Right cardiac atrium (tissue), 5 donors: ENCODE results near the gene C11orf98. TPM values are rescaled to one million over a fixed set of nuclear protein-coding genes. Genes with fewer than 3 reads are reported as not detected.
"Not testable (repeated sequence)": the region's sequence is repeated elsewhere in the genome, so short reads cannot be mapped to it uniquely, and the experiment has no call there.

ENCODE experiments used
- ATAC-seq, 2 donors: fragments of 200-7000 bp; cut with Tn5 transposase; one replicate each; pipeline versions ENCODE4 v1.8.0 to v1.9.1; 2020; ENCODE audit warnings: moderate library complexity in 2 of 2, mild to moderate bottlenecking in 1 of 2
- DNase-seq, 3 donors: peaks; one replicate each; pipeline ENCODE4 v3.0.0-alpha.2; 2020
- H3K27ac ChIP-seq: one replicate; pipeline ENCODE4 v1.5.1; 2013; ENCODE audit warnings: mild to moderate bottlenecking, low read length, control low read depth, moderate library complexity
- H3K27me3 ChIP-seq: one replicate; pipeline ENCODE4 v1.6.1; 2013; ENCODE audit not compliant: control insufficient read depth, insufficient read depth
- H3K4me1 ChIP-seq: one replicate; pipeline ENCODE4 v1.6.1; 2013; ENCODE audit warnings: low read length; ENCODE audit not compliant: control insufficient read depth, insufficient read depth
- H3K4me3 ChIP-seq: one replicate; pipeline ENCODE4 v1.5.1; 2013; ENCODE audit warnings: low read length, control low read depth
- H3K9me3 ChIP-seq: one replicate; pipeline ENCODE4 v1.6.1; 2013; ENCODE audit warnings: low read length; ENCODE audit not compliant: control insufficient read depth
- WGBS: extraction: QIAGEN DNeasy Blood & Tissue Kit; methylation state at CpG from one replicate; pipeline ENCODE4 v1.1.7; 2013; 5-methylcytosine and 5-hydroxymethylcytosine counted together
- intact Hi-C, 4 donors: fragments of 100-400 bp; cut with DNase I; formaldehyde crosslinking; loops; one replicate each; pipeline versions ENCODE4 v1.11.0 to v1.14.0; 2022 to 2023
- polyA plus RNA-seq: library from polyadenylated mRNA; stranded (reverse); fragments of 200-250 nt; gene quantifications from one replicate; pipeline ENCODE4 v1.2.3, GENCODE V29; 2013
- total RNA-seq, 4 donors: library from RNA; stranded (reverse); fragmentation: NEBNext Ultra II Directional; extraction: Animal tissue kit (Norgen Biotek cat#: 25700); gene quantifications; one replicate each; pipeline ENCODE4 v1.2.1, GENCODE V29; 2021
- donor health status: healthy with polysubstance abuse.
- donor health status: DM: no; HTN: yes; CAD: no.
- donor health status: DM: no; HTN: no; CAD: no.
- donor health status: DM: no; HTN: yes; CAD: no; lungs with severe emphysema.
- donor health status: DM: yes; HTN: yes; CAD: no.

The C11orf98 gene
- total and polyA plus RNA-seq, 5 donors: 30.6 to 79.7 (median 36.5) TPM

- 93% methylated on average over 7 of the region's 7 CpGs for whole genome bisulfite sequencing
Observed at GRCh38 chr11:62682518-62682917, 17.5 kb upstream of the C11orf98 start.

DNA sequence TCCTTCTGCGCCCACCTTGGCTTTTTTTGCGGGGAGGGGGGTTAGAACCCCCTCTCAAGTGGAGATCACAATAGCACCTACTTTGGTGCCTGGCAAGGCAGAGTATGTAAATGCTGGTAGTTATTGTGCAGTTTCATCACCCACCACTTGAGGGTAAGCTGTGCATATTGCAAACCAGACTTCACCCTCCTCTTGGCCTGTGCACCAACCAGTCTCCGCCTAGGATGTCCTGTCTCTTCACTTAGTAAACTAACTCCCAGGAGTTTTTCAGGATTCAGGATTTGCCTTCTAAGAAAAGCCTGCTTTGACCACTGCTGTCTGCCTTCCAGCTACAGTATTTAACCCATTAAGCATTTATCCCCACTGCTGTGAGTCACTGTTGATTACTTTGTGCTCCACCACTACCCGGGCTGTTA, 15.8 kb upstream of the C11orf98 start:
- 43% methylated on average over 4 of the region's 4 CpGs for WGBS

More at GRCh38 chr11:62682518-62682917, 17.5 kb upstream of the C11orf98 start:
- no peak for DNase-seq
- no peak overlapping the region for H3K4me3 ChIP-seq
- H3K27me3 ChIP-seq: no peaks in the 10 kb centered on the region
- no peaks in the 10 kb centered on the region for H3K9me3 ChIP-seq
- ATAC-seq: no peak
- H3K4me1 ChIP-seq: peaks cover 3% of the 10 kb centered on the region
- intact Hi-C loops: no loop called here
- H3K27ac ChIP-seq: no peak overlapping the region

DNA sequence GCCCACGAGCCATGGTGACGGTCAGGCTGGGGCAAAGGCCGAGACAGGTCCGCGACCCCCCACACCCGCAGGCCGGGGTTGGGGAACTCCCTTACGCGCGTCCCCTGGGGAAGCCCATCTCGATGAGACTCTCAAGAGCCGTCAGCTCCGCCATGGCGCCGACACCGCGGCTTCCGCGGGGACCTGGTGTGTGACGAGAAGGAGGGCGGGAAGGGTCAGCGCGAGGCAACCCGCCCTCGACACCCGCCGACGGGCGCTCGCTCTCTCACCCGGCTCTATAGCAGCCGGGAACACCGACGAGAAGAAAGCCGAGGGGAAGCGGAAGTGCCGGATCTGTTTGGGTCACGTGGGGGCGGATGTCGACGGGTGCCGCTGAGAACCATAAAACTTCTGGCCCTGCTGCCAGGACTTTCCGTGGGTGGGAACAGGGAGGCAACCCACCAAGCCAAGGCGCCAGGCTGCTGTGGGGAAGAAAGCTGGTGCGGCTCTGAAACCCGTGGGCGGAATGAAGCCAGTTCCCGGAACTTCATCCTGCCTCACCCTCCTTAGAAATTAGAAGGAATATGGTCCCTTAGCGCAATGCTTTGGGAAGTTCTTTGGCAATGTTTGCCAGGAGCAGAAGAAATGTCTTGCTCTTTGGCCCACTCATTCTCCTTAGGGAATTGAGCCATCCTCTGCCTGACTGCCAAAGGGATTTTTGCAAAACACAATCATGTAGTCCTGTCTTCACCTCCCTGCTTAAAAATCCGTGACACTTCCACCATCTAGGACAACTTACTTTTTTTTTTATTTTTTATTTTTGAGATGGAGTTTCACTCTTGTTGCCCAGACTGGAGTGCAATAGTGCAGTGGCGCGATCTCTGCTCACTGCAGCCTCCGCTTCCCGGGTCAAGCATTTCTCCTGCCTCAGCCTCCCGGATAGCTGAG, 14.0 kb upstream of the C11orf98 start, which contains the start of gene UBXN1:
UBXN1 (minus strand) TSS at position 304 of the 927 bp plus-strand sequence; CDS start at position 154, 150 bp downstream.
- H3K27me3 ChIP-seq: no peaks in the 10 kb centered on the region
- peak within 1 kb of the TSS; percentile 85 for H3K4me3 ChIP-seq
- H3K4me1 ChIP-seq: peaks cover 3% of the 10 kb centered on the region
- 5% methylated on average over 55 of the region's 55 CpGs for WGBS
- H3K9me3 ChIP-seq: no peaks in the 10 kb centered on the region
- intact Hi-C loops: no loop called here
- peak; percentile 96 to 97 (median 96) for DNase-seq
- peak; percentile 90 to 94 for ATAC-seq
- H3K27ac ChIP-seq: peak within 1 kb of the TSS; percentile 79

More for the DNA sequence above, 15.8 kb upstream of the C11orf98 start:
- no peaks in the 10 kb centered on the region for H3K9me3 ChIP-seq
- peak overlapping the region; percentile 8 for H3K27ac ChIP-seq
- H3K4me3 ChIP-seq: no peak overlapping the region
- H3K27me3 ChIP-seq: no peaks in the 10 kb centered on the region
- intact Hi-C loops: no loop called here
- ATAC-seq: peak; percentile 72 to 74
- H3K4me1 ChIP-seq: peaks cover 3% of the 10 kb centered on the region
- DNase-seq: peak in 1 of 3 donors; percentile 37

DNA sequence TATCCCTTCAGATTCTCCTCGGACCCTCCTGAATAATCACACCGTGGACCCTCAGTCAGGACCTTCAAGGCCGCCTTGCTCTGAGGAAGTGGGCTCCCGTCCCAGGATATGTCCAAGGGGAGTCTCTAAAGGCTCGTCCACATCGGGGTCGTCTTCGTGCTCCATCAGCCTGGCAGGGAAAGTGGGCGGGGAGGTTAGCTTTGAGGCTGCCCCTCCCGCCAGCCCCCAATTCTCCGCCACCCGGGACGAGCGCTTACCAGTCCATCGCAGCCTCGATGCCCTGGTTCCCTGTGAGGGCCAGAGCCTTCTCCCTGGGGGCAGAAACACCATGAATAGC, 13.4 kb upstream of the C11orf98 start:
- Histone ChIP-seq H3K4me3 (peak overlapping the region; percentile 85), H3K4me1 (peaks cover 3% of the 10 kb centered on the region), H3K27me3 (no peaks in the 10 kb centered on the region), H3K27ac (peak overlapping the region; percentile 79), H3K9me3 (no peaks in the 10 kb centered on the region)
- 3% methylated on average over 16 of the region's 16 CpGs for WGBS
- ATAC-seq (no peak), DNase-seq (no peak)
- intact Hi-C loops: no loop called here

GRCh38 chr11:62677714-62678113, 12.7 kb upstream of the C11orf98 start:
- no peak for ATAC-seq
- Histone ChIP-seq H3K27ac (no peak overlapping the region), H3K4me3 (peak overlapping the region; percentile 85), H3K27me3 (no peaks in the 10 kb centered on the region), H3K4me1 (peaks cover 3% of the 10 kb centered on the region), H3K9me3 (no peaks in the 10 kb centered on the region)
- intact Hi-C loops: no loop called here
- 74% methylated on average over 15 of the region's 15 CpGs for WGBS
- DNase-seq: no peak

- intact Hi-C loops: no loop called here
- no peak for DNase-seq
- Histone ChIP-seq H3K9me3 (no peaks in the 10 kb centered on the region), H3K27me3 (no peaks in the 10 kb centered on the region), H3K27ac (no peak overlapping the region), H3K4me3 (no peak overlapping the region), H3K4me1 (peaks cover 3% of the 10 kb centered on the region)
- ATAC-seq: no peak
- 73% methylated on average over 6 of the region's 6 CpGs for WGBS
Observed at GRCh38 chr11:62677156-62677555, 12.1 kb upstream of the C11orf98 start.

GRCh38 chr11:62676698-62677097, 11.7 kb upstream of the C11orf98 start:
- DNase-seq (no peak), ATAC-seq (no peak)
- Histone ChIP-seq H3K9me3 (no peaks in the 10 kb centered on the region), H3K27me3 (no peaks in the 10 kb centered on the region), H3K4me1 (peaks cover 3% of the 10 kb centered on the region), H3K27ac (no peak overlapping the region), H3K4me3 (no peak overlapping the region)
- WGBS: 39% methylated on average over 6 of the region's 6 CpGs
- intact Hi-C loops: no loop called here

- H3K4me1 ChIP-seq: not testable (repeated sequence)
Observed at GRCh38 chr11:62675415-62675814, 10.4 kb upstream of the C11orf98 start.

DNA sequence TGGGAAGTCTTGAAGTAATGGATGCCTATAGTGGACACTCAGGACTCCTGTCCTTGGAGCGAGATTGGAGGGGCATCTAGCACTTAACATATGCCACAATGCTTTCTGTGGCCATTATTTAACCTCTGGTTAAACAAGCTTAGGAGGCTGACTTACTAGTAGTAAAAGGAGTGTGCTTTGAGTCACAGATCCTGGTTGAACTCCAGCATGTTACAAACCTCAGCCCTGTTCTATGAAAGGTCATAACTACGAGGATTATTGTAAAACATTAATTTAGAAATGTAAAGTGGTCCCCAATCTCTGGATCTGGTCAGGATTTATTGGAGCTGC, 8.2 kb upstream of the C11orf98 start:
- Histone ChIP-seq H3K9me3 (no peaks in the 10 kb centered on the region), H3K27me3 (no peaks in the 10 kb centered on the region), H3K27ac (no peak overlapping the region), H3K4me3 (no peak overlapping the region), H3K4me1 (peaks cover 3% of the 10 kb centered on the region)
- no peak for ATAC-seq
- DNase-seq: no peak
- WGBS: 88% methylated on average over 2 of the region's 2 CpGs
- intact Hi-C loops: no loop called here

More at GRCh38 chr11:62675415-62675814, 10.4 kb upstream of the C11orf98 start:
- H3K4me3 ChIP-seq, ATAC-seq, H3K9me3 ChIP-seq, DNase-seq, H3K27me3 ChIP-seq, intact Hi-C loops, H3K27ac ChIP-seq: not testable (repeated sequence)
- 92% methylated on average over 10 of the region's 10 CpGs for WGBS

DNA sequence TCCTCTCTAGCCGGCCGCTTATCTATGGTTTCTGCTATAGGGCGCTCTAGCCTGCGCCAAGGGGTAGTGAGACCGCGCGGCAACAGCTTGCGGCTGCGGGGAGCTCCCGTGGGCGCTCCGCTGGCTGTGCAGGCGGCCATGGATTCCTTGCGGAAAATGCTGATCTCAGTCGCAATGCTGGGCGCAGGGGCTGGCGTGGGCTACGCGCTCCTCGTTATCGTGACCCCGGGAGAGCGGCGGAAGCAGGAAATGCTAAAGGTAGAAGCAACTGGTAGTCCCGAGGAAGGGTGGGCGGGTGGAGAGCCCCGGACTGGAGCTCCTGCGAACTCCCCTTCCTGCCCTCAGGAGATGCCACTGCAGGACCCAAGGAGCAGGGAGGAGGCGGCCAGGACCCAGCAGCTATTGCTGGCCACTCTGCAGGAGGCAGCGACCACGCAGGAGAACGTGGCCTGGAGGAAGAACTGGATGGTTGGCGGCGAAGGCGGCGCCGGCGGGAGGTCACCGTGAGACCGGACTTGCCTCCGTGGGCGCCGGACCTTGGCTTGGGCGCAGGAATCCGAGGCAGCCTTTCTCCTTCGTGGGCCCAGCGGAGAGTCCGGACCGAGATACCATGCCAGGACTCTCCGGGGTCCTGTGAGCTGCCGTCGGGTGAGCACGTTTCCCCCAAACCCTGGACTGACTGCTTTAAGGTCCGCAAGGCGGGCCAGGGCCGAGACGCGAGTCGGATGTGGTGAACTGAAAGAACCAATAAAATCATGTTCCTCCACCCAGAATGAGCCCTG, 6.8 kb upstream of the C11orf98 start, which contains the start of the genes LBHD1 and UQCC3:
LBHD1 (minus strand) TSS at position 660 of the 782 bp plus-strand sequence. CDS start 2,236 bp downstream, outside the sequence.
UQCC3 (plus strand) TSS at position 66 of the 782 bp plus-strand sequence; CDS start at position 139, 73 bp downstream.
- Histone ChIP-seq H3K27me3 (no peaks in the 10 kb centered on the region), H3K27ac (peak within 1 kb of the TSS; percentile 93), H3K4me3 (peak within 1 kb of the TSS; percentile 72), H3K9me3 (no peaks in the 10 kb centered on the region), H3K4me1 (peaks cover 2% of the 10 kb centered on the region)
- DNase-seq: peak; percentile 76 to 89 (median 88)
- intact Hi-C loops: no loop called here
- peak; percentile 88 to 89 for ATAC-seq
- under 1% methylated on average over 59 of the region's 59 CpGs for WGBS

GRCh38 chr11:62671236-62671607, 6.2 kb upstream of the C11orf98 start:
- peak overlapping the region; percentile 93 for H3K27ac ChIP-seq
- intact Hi-C loops: no loop called here
- no peaks in the 10 kb centered on the region for H3K27me3 ChIP-seq
- H3K4me3 ChIP-seq: peak overlapping the region; percentile 72
- WGBS: under 1% methylated on average over 17 of the region's 17 CpGs
- H3K4me1 ChIP-seq: peaks cover 8% of the 10 kb centered on the region
- no peak for DNase-seq
- peak; percentile 34 to 39 for ATAC-seq
- no peaks in the 10 kb centered on the region for H3K9me3 ChIP-seq
